ENCODE measurements around the gene OR52E6.

Gene OR52E6

DNA sequence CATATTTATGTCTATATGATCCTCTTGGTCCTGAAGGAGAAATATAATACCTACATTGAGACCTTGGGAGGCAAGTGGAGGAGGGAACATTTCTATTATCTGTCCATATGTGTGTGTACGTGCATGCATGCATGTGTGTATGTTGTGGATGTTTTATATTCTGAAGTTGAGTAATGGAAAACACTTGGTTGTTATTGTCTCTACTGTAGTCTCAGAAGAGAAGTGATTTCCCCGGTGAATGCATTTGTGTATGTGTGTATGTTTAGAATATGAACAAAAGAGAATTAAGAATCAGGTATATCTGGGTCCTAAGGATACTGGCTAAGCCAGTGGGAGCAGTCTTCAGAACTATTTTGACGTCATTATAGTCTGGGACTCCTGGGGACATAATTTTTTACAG is 50.5 kb downstream of the OR52E6 start, which contains the start of gene OR52N1:
Gene OR52N1 (minus strand): TSS at position 101 of the 400 bp plus-strand sequence. CDS start 2,449 bp downstream, outside the sequence.
- no peak for DNase-seq
